GM23338 (cell line): ENCODE results near the gene POLDIP2. TPM values are rescaled to one million over a fixed set of nuclear protein-coding genes. Genes with fewer than 3 reads are reported as not detected.

ENCODE experiments used
- ATAC-seq: fragments of 200-7000 bp; cut with Tn5 transposase; 3 replicates; pipeline ENCODE4 v1.9.1; 2020
- DNase-seq: peaks from one replicate; pipeline ENCODE4 v3.0.0-alpha.2; 2015; ENCODE audit warnings: low spot score
- H2AFZ ChIP-seq: fragments of 200-600 bp; sonication (generic); 2 replicates; pipeline ENCODE4 v1.8.0; 2016; ENCODE audit warnings: antibody characterized with exemption, mild to moderate bottlenecking, moderate library complexity
- H3F3A ChIP-seq: fragments of 200-600 bp; sonication (generic); replicated peaks from 2 replicates; pipeline ENCODE4 v1.8.0; 2017; ENCODE audit warnings: antibody characterized with exemption, mixed run types, low read depth
- H3K27ac ChIP-seq: fragments of 200-600 bp; sonication (generic); 2 replicates; pipeline ENCODE4 v1.6.1; 2016; ENCODE audit warnings: low read depth
- H3K27me3 ChIP-seq: fragments of 200-600 bp; sonication (generic); 2 replicates; pipeline ENCODE4 v1.8.0; 2016; ENCODE audit warnings: mild to moderate bottlenecking, mixed run types, moderate library complexity; ENCODE audit not compliant: insufficient read depth
- H3K36me3 ChIP-seq: fragments of 200-600 bp; sonication (generic); 2 replicates; pipeline ENCODE4 v1.8.0; 2016; ENCODE audit warnings: mild to moderate bottlenecking; ENCODE audit not compliant: insufficient read depth
- H3K4me1 ChIP-seq: fragments of 200-600 bp; sonication (generic); 2 replicates; pipeline ENCODE4 v1.8.0; 2016; ENCODE audit warnings: mild to moderate bottlenecking, moderate library complexity; ENCODE audit not compliant: insufficient read depth
- H3K4me2 ChIP-seq: fragments of 200-600 bp; sonication (generic); 2 replicates; pipeline ENCODE4 v1.7.1; 2017; ENCODE audit warnings: mixed run types
- H3K4me3 ChIP-seq: fragments of 200-600 bp; sonication (generic); 2 replicates; pipeline ENCODE4 v1.6.1; 2016; ENCODE audit warnings: mixed run types
- H3K79me2 ChIP-seq: fragments of 200-600 bp; sonication (generic); replicated peaks from 2 replicates; pipeline ENCODE4 v1.8.0; 2017; ENCODE audit warnings: mild to moderate bottlenecking; ENCODE audit not compliant: insufficient read depth
- H3K9me2 ChIP-seq: fragments of 200-600 bp; sonication (generic); 2 replicates; pipeline ENCODE4 v1.8.0; 2017; ENCODE audit not compliant: insufficient read depth
- H4K20me1 ChIP-seq: fragments of 200-600 bp; sonication (generic); replicated peaks from 2 replicates; pipeline ENCODE4 v1.8.0; 2017; ENCODE audit warnings: mild to moderate bottlenecking; ENCODE audit not compliant: insufficient read depth
- H3K27ac Mint-ChIP-seq: 2 replicates; pipeline ENCODE4 v1.8.0; 2020; ENCODE audit warnings: inconsistent platforms, mild to moderate bottlenecking, moderate library complexity, mixed read lengths
- H3K27me3 Mint-ChIP-seq: 3 replicates; pipeline ENCODE4 v1.8.0; 2022; ENCODE audit warnings: low read depth, mild to moderate bottlenecking, moderate library complexity, mixed read lengths, inconsistent platforms; ENCODE audit not compliant: insufficient read depth, poor library complexity
- H3K36me3 Mint-ChIP-seq: 3 replicates; pipeline ENCODE4 v1.8.0; 2021; ENCODE audit warnings: low read depth, mild to moderate bottlenecking, inconsistent platforms, moderate library complexity, mixed read lengths
- H3K4me1 Mint-ChIP-seq: 3 replicates; pipeline ENCODE4 v1.8.0; 2020; ENCODE audit warnings: mild to moderate bottlenecking, inconsistent platforms, mixed read lengths
- H3K4me3 Mint-ChIP-seq: 3 replicates; pipeline ENCODE4 v1.8.0; 2021; ENCODE audit warnings: moderate library complexity, mild to moderate bottlenecking, inconsistent platforms, mixed read lengths
- H3K9me3 Mint-ChIP-seq: 3 replicates; pipeline ENCODE4 v1.8.0; 2020; ENCODE audit warnings: moderate library complexity, mild to moderate bottlenecking, inconsistent platforms, mixed read lengths
- CREB1 ChIP-seq: fragments of 250-450 bp; sonication (Bioruptor Pico); IDR thresholded peaks from 2 replicates; pipeline ENCODE4 v1.5.0; 2020; ENCODE audit warnings: low read depth, mild to moderate bottlenecking, moderate library complexity
- EZH2 ChIP-seq: fragments of 200-600 bp; sonication (generic); IDR thresholded peaks from one replicate; pipeline ENCODE4 v1.8.0; 2017; ENCODE audit warnings: antibody characterized with exemption, mild to moderate bottlenecking, low read depth; ENCODE audit not compliant: unreplicated experiment
- EZH2phosphoT487 ChIP-seq: fragments of 200-600 bp; sonication (generic); IDR thresholded peaks from one replicate; pipeline ENCODE4 v1.8.1; 2018; ENCODE audit warnings: antibody characterized with exemption; ENCODE audit not compliant: unreplicated experiment
- JUNB ChIP-seq: IDR thresholded peaks from one replicate; pipeline ENCODE4 v1.6.1; 2016; ENCODE audit warnings: antibody characterized with exemption; ENCODE audit not compliant: unreplicated experiment
- NANOG ChIP-seq: IDR thresholded peaks from 2 replicates; pipeline ENCODE4 v1.6.1; 2016; ENCODE audit warnings: antibody characterized with exemption, borderline replicate concordance
- POLR2AphosphoS5 ChIP-seq: IDR thresholded peaks from 2 replicates; pipeline ENCODE4 v1.6.1; 2016; ENCODE audit warnings: antibody characterized with exemption, low read depth
- REST ChIP-seq: IDR thresholded peaks from one replicate; pipeline ENCODE4 v1.6.1; 2018; ENCODE audit warnings: antibody characterized with exemption; ENCODE audit not compliant: unreplicated experiment
- ZNF114 ChIP-seq: fragments of 250-450 bp; sonication (Bioruptor Pico); IDR thresholded peaks from 2 replicates; pipeline ENCODE4 v1.5.0; 2020; ENCODE audit warnings: mild to moderate bottlenecking, moderate library complexity
- polyA plus RNA-seq: library from polyadenylated mRNA; unstranded; fragments of >200 nt; fragmentation: Nextera tagmentation; extraction: Ambion mirVana; gene quantifications from 2 replicates; pipeline ENCODE4 v1.2.1, GENCODE V29; 2016
- total RNA-seq: library from RNA; depleted of rRNA; stranded (reverse); fragments of >200 nt; shearing (Covaris generic); gene quantifications from 2 replicates; pipeline ENCODE4 v1.2.3, GENCODE V29; 2014
- TF ChIP-seq, protein P1 (sequence below): IDR thresholded peaks from 2 replicates; pipeline ENCODE4 v1.6.1; 2016; ENCODE audit warnings: antibody characterized with exemption
- TF ChIP-seq, protein P2 (sequence below): fragments of 250-450 bp; sonication (Bioruptor Pico); IDR thresholded peaks from 2 replicates; pipeline ENCODE4 v1.5.0; 2020; ENCODE audit warnings: mild to moderate bottlenecking, moderate library complexity

The POLDIP2 gene
- total and polyA plus RNA-seq, 2 experiments from 2014 or later: 45.7 to 77.1 TPM

DNA sequence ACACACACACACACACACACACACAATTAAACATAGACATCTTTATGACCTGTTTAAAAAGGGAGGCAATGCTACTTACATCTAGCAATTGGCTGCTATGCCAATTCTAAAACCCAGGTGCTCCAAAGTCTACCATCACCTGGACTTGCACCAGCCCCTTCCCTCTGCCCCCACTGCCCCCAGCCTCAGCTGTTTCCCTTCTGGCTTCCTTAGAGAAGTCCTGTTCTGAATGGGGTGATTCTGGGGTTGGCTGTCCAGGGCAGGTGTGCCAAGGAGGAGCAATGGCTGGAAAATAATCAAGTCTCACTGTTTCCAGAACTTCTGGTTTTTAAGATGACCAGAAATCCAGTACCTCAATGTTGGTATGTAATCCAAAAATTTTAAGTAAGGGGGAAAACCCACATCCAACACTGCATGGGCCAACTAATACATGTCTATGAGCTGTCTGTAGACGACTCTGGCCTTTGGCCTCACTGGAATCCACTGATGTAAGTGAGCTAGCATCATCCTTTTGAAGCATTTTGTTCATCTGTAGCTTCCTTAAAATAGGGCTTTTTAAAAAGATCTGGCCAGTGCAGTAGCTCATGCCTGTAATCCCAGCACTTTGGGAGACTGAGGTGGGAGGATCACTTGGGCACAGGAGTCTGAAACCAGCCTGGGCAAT, 24.1 kb downstream of the POLDIP2 start:
- TF ChIP-seq ZNF114 (CRISPR knock-in tag) (no peak), CREB1 (CRISPR knock-in tag) (no peak), POLR2AphosphoS5 (no peak), NANOG (no peak), EZH2phosphoT487 (no peak), EZH2 (no peak)
- TF ChIP-seq, protein P1, sequence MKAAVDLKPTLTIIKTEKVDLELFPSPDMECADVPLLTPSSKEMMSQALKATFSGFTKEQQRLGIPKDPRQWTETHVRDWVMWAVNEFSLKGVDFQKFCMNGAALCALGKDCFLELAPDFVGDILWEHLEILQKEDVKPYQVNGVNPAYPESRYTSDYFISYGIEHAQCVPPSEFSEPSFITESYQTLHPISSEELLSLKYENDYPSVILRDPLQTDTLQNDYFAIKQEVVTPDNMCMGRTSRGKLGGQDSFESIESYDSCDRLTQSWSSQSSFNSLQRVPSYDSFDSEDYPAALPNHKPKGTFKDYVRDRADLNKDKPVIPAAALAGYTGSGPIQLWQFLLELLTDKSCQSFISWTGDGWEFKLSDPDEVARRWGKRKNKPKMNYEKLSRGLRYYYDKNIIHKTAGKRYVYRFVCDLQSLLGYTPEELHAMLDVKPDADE: no peak
- Histone ChIP-seq H3K4me3 (no peak overlapping the region), H3K27ac (no peak overlapping the region), H3K9me2 (no peaks in the 10 kb centered on the region), H3K36me3 (peaks cover 7% of the 10 kb centered on the region), H3F3A (0 out of 2 replicates have a peak, but pooled peaks cover 11% of the 10 kb centered on the region), H3K79me2 (peaks cover 19% of the 10 kb centered on the region), H4K20me1 (peaks cover 16% of the 10 kb centered on the region), H3K4me1 (peaks cover 11% of the 10 kb centered on the region), H3K27me3 (no peaks in the 10 kb centered on the region), H3K4me2 (no peak overlapping the region), H2AFZ (no peak overlapping the region)
- H3K9me3 Mint-ChIP-seq: no peaks in the 10 kb centered on the region
- no peak overlapping the region for H3K4me3 Mint-ChIP-seq
- ATAC-seq (no peak), DNase-seq (no peak)
- peaks cover 15% of the 10 kb centered on the region for H3K27me3 Mint-ChIP-seq
- H3K27ac Mint-ChIP-seq: no peak overlapping the region
- H3K4me1 Mint-ChIP-seq: peaks cover 24% of the 10 kb centered on the region
- H3K36me3 Mint-ChIP-seq: peaks cover 16% of the 10 kb centered on the region

DNA sequence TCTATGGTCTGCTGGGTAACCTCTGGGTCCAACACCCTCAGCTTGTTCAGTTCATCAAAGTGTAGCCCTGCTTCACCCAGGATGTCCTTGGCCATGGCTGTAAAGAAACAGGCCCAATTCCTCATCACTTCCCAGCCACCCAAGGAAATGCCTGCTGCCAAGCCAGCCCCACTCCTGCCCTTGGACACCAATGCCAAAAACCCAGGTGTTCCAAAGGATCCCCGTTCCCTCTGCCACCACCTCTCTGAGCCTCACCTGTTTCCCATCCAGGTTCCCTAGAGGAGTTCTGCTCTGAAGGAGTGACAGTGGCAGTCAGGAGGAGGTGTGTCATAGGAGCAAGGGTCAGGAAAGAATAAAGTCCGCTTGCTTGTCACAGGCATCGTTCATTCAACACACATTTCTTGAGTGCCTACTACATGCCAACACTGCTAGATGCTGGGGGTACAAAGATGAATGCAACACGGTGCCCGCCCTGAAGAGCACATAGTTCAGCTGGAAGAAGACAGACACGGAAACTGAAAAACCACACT, 25.4 kb downstream of the POLDIP2 start:
- H3K9me2 ChIP-seq: no peaks in the 10 kb centered on the region
- peaks cover 22% of the 10 kb centered on the region for H4K20me1 ChIP-seq
- H3F3A ChIP-seq: peaks cover 11% of the 10 kb centered on the region; the same call in 1 of the 2 replicates
- no peak overlapping the region for H3K4me2 ChIP-seq
- no peak overlapping the region for H2AFZ ChIP-seq
- H3K36me3 Mint-ChIP-seq: peaks cover 28% of the 10 kb centered on the region
- H3K36me3 ChIP-seq: peaks cover 18% of the 10 kb centered on the region
- no peak overlapping the region for H3K27ac Mint-ChIP-seq
- no peak overlapping the region for H3K27ac ChIP-seq
- ATAC-seq (no peak), DNase-seq (no peak)
- H3K4me1 Mint-ChIP-seq: peaks cover 18% of the 10 kb centered on the region
- peaks cover 15% of the 10 kb centered on the region for H3K27me3 Mint-ChIP-seq
- H3K27me3 ChIP-seq: no peaks in the 10 kb centered on the region
- no peaks in the 10 kb centered on the region for H3K9me3 Mint-ChIP-seq
- H3K79me2 ChIP-seq: peaks cover 6% of the 10 kb centered on the region
- no peak overlapping the region for H3K4me3 ChIP-seq
- no peak overlapping the region for H3K4me3 Mint-ChIP-seq
- peaks cover 11% of the 10 kb centered on the region for H3K4me1 ChIP-seq
- TF ChIP-seq REST (no peak), JUNB (no peak), CREB1 (CRISPR knock-in tag) (no peak), ZNF114 (CRISPR knock-in tag) (no peak), NANOG (no peak)
- TF ChIP-seq, protein P2, sequence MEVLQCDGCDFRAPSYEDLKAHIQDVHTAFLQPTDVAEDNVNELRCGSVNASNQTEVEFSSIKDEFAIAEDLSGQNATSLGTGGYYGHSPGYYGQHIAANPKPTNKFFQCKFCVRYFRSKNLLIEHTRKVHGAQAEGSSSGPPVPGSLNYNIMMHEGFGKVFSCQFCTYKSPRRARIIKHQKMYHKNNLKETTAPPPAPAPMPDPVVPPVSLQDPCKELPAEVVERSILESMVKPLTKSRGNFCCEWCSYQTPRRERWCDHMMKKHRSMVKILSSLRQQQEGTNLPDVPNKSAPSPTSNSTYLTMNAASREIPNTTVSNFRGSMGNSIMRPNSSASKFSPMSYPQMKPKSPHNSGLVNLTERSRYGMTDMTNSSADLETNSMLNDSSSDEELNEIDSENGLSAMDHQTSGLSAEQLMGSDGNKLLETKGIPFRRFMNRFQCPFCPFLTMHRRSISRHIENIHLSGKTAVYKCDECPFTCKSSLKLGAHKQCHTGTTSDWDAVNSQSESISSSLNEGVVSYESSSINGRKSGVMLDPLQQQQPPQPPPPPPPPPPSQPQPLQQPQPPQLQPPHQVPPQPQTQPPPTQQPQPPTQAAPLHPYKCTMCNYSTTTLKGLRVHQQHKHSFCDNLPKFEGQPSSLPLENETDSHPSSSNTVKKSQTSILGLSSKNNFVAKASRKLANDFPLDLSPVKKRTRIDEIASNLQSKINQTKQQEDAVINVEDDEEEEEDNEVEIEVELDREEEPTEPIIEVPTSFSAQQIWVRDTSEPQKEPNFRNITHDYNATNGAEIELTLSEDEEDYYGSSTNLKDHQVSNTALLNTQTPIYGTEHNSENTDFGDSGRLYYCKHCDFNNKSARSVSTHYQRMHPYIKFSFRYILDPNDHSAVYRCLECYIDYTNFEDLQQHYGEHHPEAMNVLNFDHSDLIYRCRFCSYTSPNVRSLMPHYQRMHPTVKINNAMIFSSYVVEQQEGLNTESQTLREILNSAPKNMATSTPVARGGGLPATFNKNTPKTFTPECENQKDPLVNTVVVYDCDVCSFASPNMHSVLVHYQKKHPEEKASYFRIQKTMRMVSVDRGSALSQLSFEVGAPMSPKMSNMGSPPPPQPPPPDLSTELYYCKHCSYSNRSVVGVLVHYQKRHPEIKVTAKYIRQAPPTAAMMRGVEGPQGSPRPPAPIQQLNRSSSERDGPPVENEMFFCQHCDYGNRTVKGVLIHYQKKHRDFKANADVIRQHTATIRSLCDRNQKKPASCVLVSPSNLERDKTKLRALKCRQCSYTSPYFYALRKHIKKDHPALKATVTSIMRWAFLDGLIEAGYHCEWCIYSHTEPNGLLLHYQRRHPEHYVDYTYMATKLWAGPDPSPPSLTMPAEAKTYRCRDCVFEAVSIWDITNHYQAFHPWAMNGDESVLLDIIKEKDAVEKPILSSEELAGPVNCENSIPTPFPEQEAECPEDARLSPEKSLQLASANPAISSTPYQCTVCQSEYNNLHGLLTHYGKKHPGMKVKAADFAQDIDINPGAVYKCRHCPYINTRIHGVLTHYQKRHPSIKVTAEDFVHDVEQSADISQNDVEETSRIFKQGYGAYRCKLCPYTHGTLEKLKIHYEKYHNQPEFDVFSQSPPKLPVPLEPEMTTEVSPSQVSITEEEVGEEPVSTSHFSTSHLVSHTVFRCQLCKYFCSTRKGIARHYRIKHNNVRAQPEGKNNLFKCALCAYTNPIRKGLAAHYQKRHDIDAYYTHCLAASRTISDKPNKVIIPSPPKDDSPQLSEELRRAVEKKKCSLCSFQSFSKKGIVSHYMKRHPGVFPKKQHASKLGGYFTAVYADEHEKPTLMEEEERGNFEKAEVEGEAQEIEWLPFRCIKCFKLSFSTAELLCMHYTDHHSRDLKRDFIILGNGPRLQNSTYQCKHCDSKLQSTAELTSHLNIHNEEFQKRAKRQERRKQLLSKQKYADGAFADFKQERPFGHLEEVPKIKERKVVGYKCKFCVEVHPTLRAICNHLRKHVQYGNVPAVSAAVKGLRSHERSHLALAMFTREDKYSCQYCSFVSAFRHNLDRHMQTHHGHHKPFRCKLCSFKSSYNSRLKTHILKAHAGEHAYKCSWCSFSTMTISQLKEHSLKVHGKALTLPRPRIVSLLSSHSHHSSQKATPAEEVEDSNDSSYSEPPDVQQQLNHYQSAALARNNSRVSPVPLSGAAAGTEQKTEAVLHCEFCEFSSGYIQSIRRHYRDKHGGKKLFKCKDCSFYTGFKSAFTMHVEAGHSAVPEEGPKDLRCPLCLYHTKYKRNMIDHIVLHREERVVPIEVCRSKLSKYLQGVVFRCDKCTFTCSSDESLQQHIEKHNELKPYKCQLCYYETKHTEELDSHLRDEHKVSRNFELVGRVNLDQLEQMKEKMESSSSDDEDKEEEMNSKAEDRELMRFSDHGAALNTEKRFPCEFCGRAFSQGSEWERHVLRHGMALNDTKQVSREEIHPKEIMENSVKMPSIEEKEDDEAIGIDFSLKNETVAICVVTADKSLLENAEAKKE (CRISPR knock-in tag): no peak
